ENCODE results near the gene PPCS. TPM values are rescaled to one million over a fixed set of nuclear protein-coding genes. Genes with fewer than 3 reads are reported as not detected.

The PPCS gene
- total and polyA plus RNA-seq, 9 of the 15 experiments (the other 6 are each of a cell fraction or from before 2014, with no cell fraction given): 7.9 to 34.6 (median 14.8) TPM

DNA sequence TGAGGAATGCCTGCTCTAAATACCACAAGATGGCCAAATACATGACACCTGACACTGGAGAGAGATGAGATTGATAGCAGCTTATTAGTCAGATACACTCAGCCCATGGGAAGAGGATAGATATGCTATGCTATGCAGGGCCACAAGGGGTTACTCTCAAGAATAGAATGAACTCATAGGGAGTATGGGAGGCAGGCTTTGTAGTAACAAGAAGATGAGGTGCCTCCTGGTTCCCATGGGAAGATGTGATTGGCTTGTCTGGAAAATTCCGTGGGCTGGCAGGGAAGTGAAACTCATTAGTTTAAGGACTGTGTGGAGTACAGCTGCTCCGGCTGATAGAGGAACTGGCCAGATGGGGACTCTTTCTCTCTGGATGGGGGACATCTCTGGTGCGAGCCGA, 23.3 kb downstream of the PPCS start:
- no peak overlapping the region for H3K4me3 ChIP-seq
- BruUV-seq (replicated peaks): no TSS peak
- no peak overlapping the region for H3K9ac ChIP-seq (ENCODE audit: insufficient read depth in 1 of 2, low read depth in 2 of 2, low read length in 2 of 2)
- intact Hi-C loops (cut with micrococcal nuclease) (no loop called here), in situ Hi-C loops (cut with MboI) (no loop called here)
- peak; percentile 88 for ATAC-seq
- H3K27ac ChIP-seq (ENCODE audit: extremely low read depth, low read depth, low read length): no peak overlapping the region
- no peak overlapping the region for H3K4me2 ChIP-seq (ENCODE audit: insufficient read depth, low read length)
- POLR2A ChIA-PET: no interaction called here
- H3K79me2 ChIP-seq (ENCODE audit: control insufficient read depth, insufficient read depth, low read length): no peaks in the 10 kb centered on the region
- CTCF ChIA-PET (ENCODE audit: low intra/inter-chr PET ratio): no interaction called here
- TF ChIP-seq CTCF (IDR thresholded peaks at IDR 0.05 in 2 of 3, conservative IDR thresholded peaks at IDR 0.05 in 1 of 3; ENCODE audit: insufficient read depth in 2 of 3, low read depth in 1 of 3, low read length in 3 of 3) (peak in 2 of 3 experiments; percentile 12 to 37; a peak in 2 of 6 replicates), CTCFL (IDR thresholded peaks at IDR 0.05; ENCODE audit: borderline replicate concordance, insufficient read depth, low read depth, low read length, poor library complexity, severe bottlenecking) (peak; percentile 43), CBX8 (IDR thresholded peaks at IDR 0.05; ENCODE audit: borderline replicate concordance, extremely low read depth, low read depth, low read length, poor library complexity, severe bottlenecking) (no peak), SMARCA5 (IDR thresholded peaks at IDR 0.05) (no peak), BRF1 (IDR thresholded peaks at IDR 0.05; ENCODE audit: borderline replicate concordance, extremely low read depth, insufficient read length) (no peak)
- no peak overlapping the region for H2AFZ ChIP-seq (ENCODE audit: low read depth, low read length)
- H3K9me3 ChIP-seq (replicated peaks; ENCODE audit: control insufficient read depth, insufficient read depth, low read depth, low read length): no peaks in the 10 kb centered on the region
- WGBS (ENCODE audit: insufficient coverage, low coverage, missing lambda C conversion rate): 9% methylated on average over 4 of the region's 4 CpGs
- FAIRE-seq: no peak
- H3K27me3 ChIP-seq (ENCODE audit: control insufficient read depth in 2 of 2, insufficient read depth in 2 of 2, low read length in 2 of 2): 0 out of 5 replicates have a peak, but pooled peaks cover 0 to 4% of the 10 kb centered on the region in 2 experiments
- no peaks in the 10 kb centered on the region for H4K20me1 ChIP-seq (replicated peaks; ENCODE audit: control insufficient read depth, insufficient read depth, low read length)
- H3K9me1 ChIP-seq (ENCODE audit: control insufficient read depth, insufficient read depth, low read length): no peaks in the 10 kb centered on the region
- H3K36me3 ChIP-seq (ENCODE audit: control insufficient read depth, insufficient read depth, low read length): no peaks in the 10 kb centered on the region
- no peaks in the 10 kb centered on the region for H3K4me1 ChIP-seq (replicated peaks in 1 of 2; ENCODE audit: control insufficient read depth in 2 of 2, insufficient read depth in 2 of 2, low read length in 2 of 2)
- peak in 3 of 4 experiments; percentile 15 to 29 (median 17) for DNase-seq (ENCODE audit: extremely low read depth in 1 of 4, low spot score in 3 of 4)

All from K562 (cell line).